Liver (tissue), 9 donors: ENCODE results near the gene CHRNA9. TPM values are rescaled to one million over a fixed set of nuclear protein-coding genes. Genes with fewer than 3 reads are reported as not detected.

Experiments used
- DNase-seq: peaks from one replicate; pipeline ENCODE4 v3.0.0-alpha.2; 2017; ENCODE audit warnings: low spot score
- H3K27ac ChIP-seq, 2 donors: one replicate each; pipeline ENCODE4 v1.7.0; 2013; ENCODE audit warnings: inconsistent platforms in 2 of 2, low read length in 2 of 2, control low read depth in 1 of 2, low read depth in 1 of 2, mild to moderate bottlenecking in 1 of 2
- H3K27me3 ChIP-seq, 4 donors: one replicate each; pipeline versions ENCODE4 v1.6.1 to v1.7.0; 2013; ENCODE audit warnings: low read length in 3 of 4, inconsistent platforms in 1 of 4, mild to moderate bottlenecking in 1 of 4, moderate library complexity in 1 of 4; ENCODE audit not compliant: control insufficient read depth in 4 of 4, insufficient read depth in 4 of 4
- H3K36me3 ChIP-seq, 4 donors: one replicate each; pipeline versions ENCODE4 v1.6.1 to v1.7.0; 2013; ENCODE audit warnings: low read length in 3 of 4, mild to moderate bottlenecking in 3 of 4, low read depth in 1 of 4, moderate library complexity in 1 of 4; ENCODE audit not compliant: control insufficient read depth in 4 of 4, insufficient read depth in 3 of 4
- H3K4me1 ChIP-seq, 4 donors: one replicate each; pipeline versions ENCODE4 v1.6.1 to v1.7.0; 2013; ENCODE audit warnings: low read length in 3 of 4, mild to moderate bottlenecking in 3 of 4, moderate library complexity in 1 of 4; ENCODE audit not compliant: control insufficient read depth in 4 of 4, insufficient read depth in 4 of 4
- H3K4me3 ChIP-seq, 3 donors: one replicate each; pipeline versions ENCODE4 v1.6.1 to v1.7.0; 2013; ENCODE audit warnings: low read length in 3 of 3, control low read depth in 1 of 3, low read depth in 1 of 3, mild to moderate bottlenecking in 1 of 3
- H3K9ac ChIP-seq, 2 donors: one replicate each; pipeline ENCODE4 v1.7.0; 2013; ENCODE audit warnings: low read length in 2 of 2, mild to moderate bottlenecking in 2 of 2, moderate library complexity in 2 of 2, control low read depth in 1 of 2, low read depth in 1 of 2
- H3K9me3 ChIP-seq, 4 donors: one replicate each; pipeline versions ENCODE4 v1.6.1 to v1.7.0; 2013; ENCODE audit warnings: low read length in 3 of 4; ENCODE audit not compliant: control insufficient read depth in 4 of 4
- EGR1 ChIP-seq, 2 donors: IDR thresholded peaks; 2 replicates each; pipeline ENCODE4 v1.6.1; 2016 to 2018; ENCODE audit warnings: antibody characterized with exemption in 2 of 2, low read depth in 2 of 2
- FOXA1 ChIP-seq: IDR thresholded peaks from 2 replicates; pipeline ENCODE4 v1.6.1; 2016; ENCODE audit warnings: antibody characterized with exemption
- FOXA2 ChIP-seq: IDR thresholded peaks from 2 replicates; pipeline ENCODE4 v1.6.1; 2016; ENCODE audit warnings: antibody characterized with exemption
- GABPA ChIP-seq, 2 donors: IDR thresholded peaks in 1 of 2; conservative IDR thresholded peaks in 1 of 2; 2 replicates each; pipeline ENCODE4 v1.6.1; 2016; ENCODE audit warnings: antibody characterized with exemption in 2 of 2, mild to moderate bottlenecking in 1 of 2, moderate library complexity in 1 of 2
- HNF4A ChIP-seq, 2 donors: conservative IDR thresholded peaks; 2 replicates each; pipeline ENCODE4 v1.6.1; 2016; ENCODE audit warnings: antibody characterized with exemption in 2 of 2, mild to moderate bottlenecking in 2 of 2
- HNF4G ChIP-seq: IDR thresholded peaks from 2 replicates; pipeline ENCODE4 v1.6.1; 2016; ENCODE audit warnings: antibody characterized with exemption
- JUND ChIP-seq, 2 donors: IDR thresholded peaks; 2 replicates each; pipeline ENCODE4 v1.6.1; 2016; ENCODE audit warnings: antibody characterized with exemption in 2 of 2
- NR2F2 ChIP-seq: IDR thresholded peaks from 2 replicates; pipeline ENCODE4 v1.6.1; 2016; ENCODE audit warnings: antibody characterized with exemption
- RAD21 ChIP-seq, 2 donors: IDR thresholded peaks; 2 replicates each; pipeline ENCODE4 v1.6.1; 2016; ENCODE audit warnings: antibody characterized with exemption in 2 of 2, mild to moderate bottlenecking in 2 of 2
- RXRA ChIP-seq, 2 donors: IDR thresholded peaks; 2 replicates each; pipeline ENCODE4 v1.6.1; 2017 to 2018; ENCODE audit warnings: antibody characterized with exemption in 2 of 2, mild to moderate bottlenecking in 1 of 2
- SP1 ChIP-seq: IDR thresholded peaks from 2 replicates; pipeline ENCODE4 v1.6.1; 2018; ENCODE audit warnings: antibody characterized with exemption, mild to moderate bottlenecking
- TAF1 ChIP-seq: conservative IDR thresholded peaks from 2 replicates; pipeline ENCODE4 v1.6.1; 2016; ENCODE audit warnings: antibody characterized with exemption, mild to moderate bottlenecking
- YY1 ChIP-seq: IDR thresholded peaks from 2 replicates; pipeline ENCODE4 v1.6.1; 2016; ENCODE audit warnings: antibody characterized with exemption, mild to moderate bottlenecking
- WGBS: extraction: QIAGEN DNeasy Blood & Tissue Kit; methylation state at CpG from one replicate; pipeline ENCODE4 v1.1.7; 2013; 5-methylcytosine and 5-hydroxymethylcytosine counted together
- polyA plus RNA-seq, 2 donors: library from polyadenylated mRNA; stranded (reverse) in 1 of 2; unstranded in 1 of 2; fragments of 200-250 nt in 1 of 2; fragments of >200 nt in 1 of 2; fragmentation: Nextera tagmentation in 1 of 2; extraction: Ambion mirVana in 1 of 2; gene quantifications; one replicate each; pipeline versions ENCODE4 v1.2.1 to v1.2.3, GENCODE V29; 2013 to 2015
- total RNA-seq, 2 donors: library from RNA; depleted of rRNA; stranded (reverse); fragments of >200 nt; gene quantifications; one replicate each; pipeline ENCODE4 v1.2.3, GENCODE V29; 2014
- TF ChIP-seq, protein P1 (sequence below): IDR thresholded peaks from 2 replicates; pipeline ENCODE4 v1.6.1; 2016; ENCODE audit warnings: antibody characterized with exemption
- TF ChIP-seq, protein P2 (sequence below): IDR thresholded peaks from 2 replicates; pipeline ENCODE4 v1.6.1; 2016; ENCODE audit warnings: antibody characterized with exemption, mild to moderate bottlenecking
- TF ChIP-seq, protein P3 (sequence below): IDR thresholded peaks from 2 replicates; pipeline ENCODE4 v1.6.1; 2016; ENCODE audit warnings: antibody characterized with exemption
- TF ChIP-seq, protein P4 (sequence below): fragments of 150-350 bp; IDR thresholded peaks from 2 replicates; pipeline ENCODE4 v1.5.1; 2017; ENCODE audit warnings: improper control_type of control experiment, low read depth, low read length; ENCODE audit not compliant: missing input control
- donor health status: healthy.
- donor health status: healthy.
- donor health status: healthy.
- donor health status: healthy.
- donor health status: healthy.

CHRNA9 gene
- total and polyA plus RNA-seq, 4 donors: not detected

DNA sequence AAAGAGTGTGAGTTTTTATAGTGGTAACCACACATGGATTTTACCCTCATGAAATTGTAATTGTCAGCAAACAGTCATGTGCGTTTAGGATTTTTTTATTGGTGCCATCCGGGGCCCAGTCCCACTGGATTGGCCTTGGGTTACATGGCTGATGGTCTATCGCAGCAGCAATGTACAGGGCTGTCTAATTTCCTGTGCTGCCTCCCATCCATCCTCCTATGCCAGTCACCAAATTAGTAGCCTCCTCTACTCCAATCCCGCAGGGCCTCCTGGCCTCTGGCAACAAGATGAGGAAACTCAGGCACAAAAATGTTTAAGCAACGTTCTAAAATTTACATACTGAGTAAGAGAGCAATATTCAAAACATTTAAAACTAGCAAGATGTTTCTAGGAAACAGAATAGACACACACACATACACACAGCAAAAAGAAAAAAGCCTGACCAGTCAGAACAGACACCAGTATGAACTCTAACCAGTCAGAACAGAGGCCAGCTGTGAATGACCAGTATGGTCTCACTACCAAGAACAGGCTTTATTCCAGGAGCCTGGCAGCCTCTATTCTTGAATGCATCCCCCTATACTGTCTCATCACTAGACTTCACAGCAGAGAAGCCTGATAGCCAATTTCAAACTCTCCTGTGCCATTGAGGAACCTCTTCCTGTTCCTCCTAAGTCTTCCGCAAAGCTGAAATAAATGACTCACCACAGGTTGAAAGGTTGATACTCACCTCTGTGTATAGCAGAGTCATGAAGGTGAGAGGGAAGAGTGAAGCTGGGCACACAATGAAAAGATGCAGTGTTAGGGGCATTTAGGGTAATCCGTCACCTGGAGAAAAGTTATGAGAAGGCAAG is 42.6 kb downstream of the CHRNA9 start:
- H3K27ac ChIP-seq: no peak overlapping the region
- no peak overlapping the region for H3K4me3 ChIP-seq
- TF ChIP-seq HNF4G (no peak), TAF1 (no peak), YY1 (no peak), EGR1 (IDR thresholded peaks at IDR 0.05; ENCODE audit: low read depth in 2 of 2) (no peak), FOXA2 (no peak), SP1 (no peak), JUND (IDR thresholded peaks at IDR 0.05) (no peak), HNF4A (conservative IDR thresholded peaks at IDR 0.05) (no peak), FOXA1 (no peak), NR2F2 (no peak)
- TF ChIP-seq, protein P1, sequence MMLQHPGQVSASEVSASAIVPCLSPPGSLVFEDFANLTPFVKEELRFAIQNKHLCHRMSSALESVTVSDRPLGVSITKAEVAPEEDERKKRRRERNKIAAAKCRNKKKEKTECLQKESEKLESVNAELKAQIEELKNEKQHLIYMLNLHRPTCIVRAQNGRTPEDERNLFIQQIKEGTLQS: no peak
- TF ChIP-seq, protein P2, sequence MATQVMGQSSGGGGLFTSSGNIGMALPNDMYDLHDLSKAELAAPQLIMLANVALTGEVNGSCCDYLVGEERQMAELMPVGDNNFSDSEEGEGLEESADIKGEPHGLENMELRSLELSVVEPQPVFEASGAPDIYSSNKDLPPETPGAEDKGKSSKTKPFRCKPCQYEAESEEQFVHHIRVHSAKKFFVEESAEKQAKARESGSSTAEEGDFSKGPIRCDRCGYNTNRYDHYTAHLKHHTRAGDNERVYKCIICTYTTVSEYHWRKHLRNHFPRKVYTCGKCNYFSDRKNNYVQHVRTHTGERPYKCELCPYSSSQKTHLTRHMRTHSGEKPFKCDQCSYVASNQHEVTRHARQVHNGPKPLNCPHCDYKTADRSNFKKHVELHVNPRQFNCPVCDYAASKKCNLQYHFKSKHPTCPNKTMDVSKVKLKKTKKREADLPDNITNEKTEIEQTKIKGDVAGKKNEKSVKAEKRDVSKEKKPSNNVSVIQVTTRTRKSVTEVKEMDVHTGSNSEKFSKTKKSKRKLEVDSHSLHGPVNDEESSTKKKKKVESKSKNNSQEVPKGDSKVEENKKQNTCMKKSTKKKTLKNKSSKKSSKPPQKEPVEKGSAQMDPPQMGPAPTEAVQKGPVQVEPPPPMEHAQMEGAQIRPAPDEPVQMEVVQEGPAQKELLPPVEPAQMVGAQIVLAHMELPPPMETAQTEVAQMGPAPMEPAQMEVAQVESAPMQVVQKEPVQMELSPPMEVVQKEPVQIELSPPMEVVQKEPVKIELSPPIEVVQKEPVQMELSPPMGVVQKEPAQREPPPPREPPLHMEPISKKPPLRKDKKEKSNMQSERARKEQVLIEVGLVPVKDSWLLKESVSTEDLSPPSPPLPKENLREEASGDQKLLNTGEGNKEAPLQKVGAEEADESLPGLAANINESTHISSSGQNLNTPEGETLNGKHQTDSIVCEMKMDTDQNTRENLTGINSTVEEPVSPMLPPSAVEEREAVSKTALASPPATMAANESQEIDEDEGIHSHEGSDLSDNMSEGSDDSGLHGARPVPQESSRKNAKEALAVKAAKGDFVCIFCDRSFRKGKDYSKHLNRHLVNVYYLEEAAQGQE: no peak
- TF ChIP-seq, protein P3, sequence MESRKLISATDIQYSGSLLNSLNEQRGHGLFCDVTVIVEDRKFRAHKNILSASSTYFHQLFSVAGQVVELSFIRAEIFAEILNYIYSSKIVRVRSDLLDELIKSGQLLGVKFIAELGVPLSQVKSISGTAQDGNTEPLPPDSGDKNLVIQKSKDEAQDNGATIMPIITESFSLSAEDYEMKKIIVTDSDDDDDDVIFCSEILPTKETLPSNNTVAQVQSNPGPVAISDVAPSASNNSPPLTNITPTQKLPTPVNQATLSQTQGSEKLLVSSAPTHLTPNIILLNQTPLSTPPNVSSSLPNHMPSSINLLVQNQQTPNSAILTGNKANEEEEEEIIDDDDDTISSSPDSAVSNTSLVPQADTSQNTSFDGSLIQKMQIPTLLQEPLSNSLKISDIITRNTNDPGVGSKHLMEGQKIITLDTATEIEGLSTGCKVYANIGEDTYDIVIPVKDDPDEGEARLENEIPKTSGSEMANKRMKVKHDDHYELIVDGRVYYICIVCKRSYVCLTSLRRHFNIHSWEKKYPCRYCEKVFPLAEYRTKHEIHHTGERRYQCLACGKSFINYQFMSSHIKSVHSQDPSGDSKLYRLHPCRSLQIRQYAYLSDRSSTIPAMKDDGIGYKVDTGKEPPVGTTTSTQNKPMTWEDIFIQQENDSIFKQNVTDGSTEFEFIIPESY: no peak
- H3K36me3 ChIP-seq: no peaks in the 10 kb centered on the region
- H3K9ac ChIP-seq: no peak overlapping the region
- no peak for DNase-seq
- no peaks in the 10 kb centered on the region for H3K9me3 ChIP-seq
- H3K27me3 ChIP-seq: no peaks in the 10 kb centered on the region
- peaks cover 0 to 11% (median 8%) of the 10 kb centered on the region in 4 donors for H3K4me1 ChIP-seq
- WGBS: 75% methylated on average over 7 of the region's 7 CpGs

DNA sequence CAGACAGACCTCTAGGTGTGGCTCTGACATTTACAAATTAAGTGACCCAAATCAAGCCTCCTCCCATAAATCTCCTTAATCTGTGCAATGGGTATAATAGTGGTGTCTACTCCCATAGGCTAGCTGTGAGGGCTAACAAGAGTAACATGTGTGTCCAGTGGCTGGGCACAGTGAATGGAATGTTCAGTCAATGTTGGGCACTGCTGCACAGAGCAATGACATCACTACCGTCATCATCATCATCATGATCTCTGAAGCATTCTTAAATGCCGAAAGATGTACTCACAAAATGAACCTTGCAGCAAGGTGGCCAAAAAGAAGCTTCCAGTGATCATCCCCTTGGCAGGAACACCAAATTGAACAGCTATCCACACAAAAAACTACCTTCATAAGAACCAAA is 43.5 kb downstream of the CHRNA9 start:
- no peak overlapping the region for H3K9ac ChIP-seq
- DNase-seq: no peak
- H3K27me3 ChIP-seq: no peaks in the 10 kb centered on the region
- H3K36me3 ChIP-seq: no peaks in the 10 kb centered on the region
- H3K4me3 ChIP-seq: no peak overlapping the region
- no peaks in the 10 kb centered on the region for H3K9me3 ChIP-seq
- TF ChIP-seq NR2F2: no peak
- TF ChIP-seq RAD21 (IDR thresholded peaks at IDR 0.05): no peak
- no peak for TF ChIP-seq HNF4G
- TF ChIP-seq SP1: no peak
- no peak for TF ChIP-seq RXRA (IDR thresholded peaks at IDR 0.05)
- TF ChIP-seq, protein P3: no peak
- TF ChIP-seq EGR1 (IDR thresholded peaks at IDR 0.05; ENCODE audit: low read depth in 2 of 2): no peak
- TF ChIP-seq, protein P1: no peak
- TF ChIP-seq TAF1: no peak
- TF ChIP-seq, protein P4, sequence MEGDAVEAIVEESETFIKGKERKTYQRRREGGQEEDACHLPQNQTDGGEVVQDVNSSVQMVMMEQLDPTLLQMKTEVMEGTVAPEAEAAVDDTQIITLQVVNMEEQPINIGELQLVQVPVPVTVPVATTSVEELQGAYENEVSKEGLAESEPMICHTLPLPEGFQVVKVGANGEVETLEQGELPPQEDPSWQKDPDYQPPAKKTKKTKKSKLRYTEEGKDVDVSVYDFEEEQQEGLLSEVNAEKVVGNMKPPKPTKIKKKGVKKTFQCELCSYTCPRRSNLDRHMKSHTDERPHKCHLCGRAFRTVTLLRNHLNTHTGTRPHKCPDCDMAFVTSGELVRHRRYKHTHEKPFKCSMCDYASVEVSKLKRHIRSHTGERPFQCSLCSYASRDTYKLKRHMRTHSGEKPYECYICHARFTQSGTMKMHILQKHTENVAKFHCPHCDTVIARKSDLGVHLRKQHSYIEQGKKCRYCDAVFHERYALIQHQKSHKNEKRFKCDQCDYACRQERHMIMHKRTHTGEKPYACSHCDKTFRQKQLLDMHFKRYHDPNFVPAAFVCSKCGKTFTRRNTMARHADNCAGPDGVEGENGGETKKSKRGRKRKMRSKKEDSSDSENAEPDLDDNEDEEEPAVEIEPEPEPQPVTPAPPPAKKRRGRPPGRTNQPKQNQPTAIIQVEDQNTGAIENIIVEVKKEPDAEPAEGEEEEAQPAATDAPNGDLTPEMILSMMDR: no peak
- TF ChIP-seq YY1: no peak
- TF ChIP-seq FOXA1: no peak
- no peak for TF ChIP-seq GABPA (IDR thresholded peaks at IDR 0.05 in 1 of 2, conservative IDR thresholded peaks at IDR 0.05 in 1 of 2)
- TF ChIP-seq JUND (IDR thresholded peaks at IDR 0.05): no peak
- TF ChIP-seq FOXA2: no peak
- no peak for TF ChIP-seq HNF4A (conservative IDR thresholded peaks at IDR 0.05)
- 48% methylated on average over 2 of the region's 2 CpGs for WGBS
- H3K27ac ChIP-seq: no peak overlapping the region
- H3K4me1 ChIP-seq: peaks cover 0 to 11% (median 8%) of the 10 kb centered on the region in 4 donors
